ENCODE results near the gene MAGI1. TPM values are rescaled to one million over a fixed set of nuclear protein-coding genes. Genes with fewer than 3 reads are reported as not detected.

MAGI1 gene
- polyA plus RNA-seq, 3 donors: 29.7 to 33.5 (median 30.7) TPM

DNA sequence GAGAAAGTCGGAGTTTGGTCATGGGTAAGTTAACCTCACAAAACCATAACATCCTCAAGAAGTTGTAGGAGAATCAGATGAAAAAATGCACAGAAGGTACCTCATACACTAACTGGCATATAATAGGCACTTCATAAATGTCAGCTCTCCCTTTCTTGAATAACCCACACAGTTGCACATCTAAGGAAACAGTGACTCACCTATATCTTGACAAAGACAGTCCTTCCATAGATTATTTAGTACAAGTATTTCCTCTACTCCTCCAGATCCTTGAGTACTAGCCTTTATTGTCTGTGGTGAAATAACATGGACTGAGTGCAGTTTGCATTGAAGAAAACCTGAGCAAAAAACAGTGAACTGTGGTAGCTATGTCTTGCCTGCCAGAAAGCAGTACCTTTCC is 46.6 kb downstream of the MAGI1 start:
- no peak for DNase-seq (ENCODE audit: extremely low read depth in 1 of 11, low read depth in 9 of 11, low spot score in 4 of 11)

GRCh38 chr3:65988411-65989180 is 50.1 kb downstream of the MAGI1 start:
- no peak for DNase-seq (ENCODE audit: extremely low read depth in 1 of 11, low read depth in 9 of 11, low spot score in 4 of 11)

GRCh38 chr3:65986285-65986684 is 52.4 kb downstream of the MAGI1 start:
- DNase-seq (ENCODE audit: extremely low read depth in 1 of 11, low read depth in 9 of 11, low spot score in 4 of 11): no peak

- no peak for DNase-seq (ENCODE audit: extremely low read depth in 1 of 11, low read depth in 9 of 11, low spot score in 4 of 11)
Measured at GRCh38 chr3:65984975-65985374, 53.7 kb downstream of the MAGI1 start.

DNA sequence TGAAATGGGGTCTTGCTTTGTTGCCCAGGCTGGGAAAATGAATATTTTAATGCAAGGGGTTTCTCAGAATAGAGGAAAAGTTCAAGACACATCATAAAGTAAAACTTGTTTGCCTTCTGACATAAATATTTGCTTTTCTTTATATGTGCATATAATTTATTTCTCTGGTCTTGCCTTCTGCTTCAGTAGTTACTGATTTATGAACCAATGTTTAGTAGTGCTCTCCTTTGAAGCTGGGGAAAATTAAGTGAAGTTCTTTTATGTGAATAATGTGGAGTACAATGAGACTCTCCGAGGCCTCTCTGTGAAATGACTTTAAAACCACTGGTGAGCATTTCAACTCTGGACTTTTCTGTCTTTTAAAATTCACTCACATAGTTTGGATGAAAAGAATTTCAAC is 55.6 kb downstream of the MAGI1 start:
- DNase-seq (ENCODE audit: extremely low read depth in 1 of 11, low read depth in 9 of 11, low spot score in 4 of 11): peak in 4 of 11 donors; percentile 13 to 40 (median 28)

DNA sequence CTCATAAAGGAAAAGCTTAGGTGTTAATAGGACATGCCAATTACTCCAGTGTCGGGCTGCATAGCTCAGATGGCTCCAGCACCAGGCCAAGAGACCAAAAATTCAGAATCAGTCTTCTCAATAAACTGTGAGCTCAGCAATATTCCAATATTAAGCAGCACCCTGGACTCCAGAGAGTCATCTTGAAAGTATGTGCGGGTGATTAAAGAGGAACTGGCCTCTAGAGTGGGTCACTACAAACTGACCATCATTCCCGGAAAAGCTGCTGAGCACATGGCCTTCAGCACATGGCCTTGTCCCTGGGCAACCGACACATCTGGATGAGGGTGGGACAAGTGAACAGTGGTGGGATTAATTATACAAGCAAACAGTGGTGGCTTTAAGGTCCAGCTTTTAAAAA is 59.0 kb downstream of the MAGI1 start:
- DNase-seq (ENCODE audit: extremely low read depth in 1 of 11, low read depth in 9 of 11, low spot score in 4 of 11): no peak

DNA sequence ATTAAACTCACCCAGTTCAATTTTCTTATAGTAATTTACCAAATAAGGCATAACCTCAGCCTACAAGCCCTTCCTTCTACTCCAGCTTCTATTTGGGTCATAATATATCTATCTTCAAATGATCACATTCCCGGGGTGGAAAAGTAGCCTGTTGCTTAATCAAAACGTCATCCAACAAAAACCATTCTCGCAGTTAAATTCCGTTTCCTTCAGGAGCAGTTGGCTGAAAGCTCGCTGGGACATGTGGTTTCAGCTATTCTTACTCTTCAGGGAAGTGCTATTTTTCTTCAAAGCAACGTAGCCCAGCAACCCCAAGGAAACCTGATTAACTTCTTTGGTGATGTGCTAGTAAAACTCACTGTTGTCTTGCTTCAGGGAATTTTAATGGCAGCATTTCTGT is 59.6 kb downstream of the MAGI1 start:
- peak in 3 of 11 donors; percentile 16 to 26 (median 19) for DNase-seq (ENCODE audit: extremely low read depth in 1 of 11, low read depth in 9 of 11, low spot score in 4 of 11)

- no peak for DNase-seq (ENCODE audit: extremely low read depth in 1 of 11, low read depth in 9 of 11, low spot score in 4 of 11)
Measured at GRCh38 chr3:65978116-65978515, 60.6 kb downstream of the MAGI1 start.

DNA sequence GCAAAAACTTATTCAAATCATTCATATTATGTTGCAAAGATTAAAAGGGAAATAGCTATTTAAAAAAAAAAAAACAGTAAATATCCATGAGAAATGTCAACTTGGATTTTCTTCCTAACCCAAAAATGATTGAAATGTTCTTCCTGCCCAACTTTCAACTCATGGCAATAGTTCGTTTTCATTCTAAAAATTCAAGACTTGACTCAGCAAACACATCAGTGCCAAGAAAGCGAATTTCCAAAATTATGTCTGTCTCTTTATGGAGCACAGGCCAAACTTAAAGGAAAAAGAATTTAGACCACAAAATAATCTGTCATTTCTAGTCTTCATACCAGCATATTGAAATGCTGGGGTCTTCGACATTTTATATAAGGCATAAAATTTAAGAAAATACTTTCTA is 63.7 kb downstream of the MAGI1 start:
- no peak for DNase-seq (ENCODE audit: extremely low read depth in 1 of 11, low read depth in 9 of 11, low spot score in 4 of 11)

DNA sequence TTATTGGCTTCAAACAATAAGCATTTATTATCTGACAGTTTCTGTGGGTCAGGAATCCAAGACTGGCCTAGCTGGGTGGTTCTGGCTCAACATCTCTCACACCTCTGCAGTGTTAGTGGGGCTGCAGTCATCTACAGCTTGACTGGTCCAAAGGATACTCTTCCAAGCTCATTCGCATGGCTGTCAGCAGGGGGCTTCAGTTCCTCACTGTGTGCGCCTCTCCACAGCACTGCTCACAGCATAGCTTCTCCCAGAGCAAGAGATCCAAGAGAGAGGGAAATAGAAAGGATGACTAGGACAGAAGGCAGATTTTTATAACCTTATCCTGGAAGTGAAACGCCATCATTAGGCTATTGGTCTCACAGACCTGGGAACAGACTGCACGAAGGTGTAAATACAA is 64.2 kb downstream of the MAGI1 start:
- no peak for DNase-seq (ENCODE audit: extremely low read depth in 1 of 11, low read depth in 9 of 11, low spot score in 4 of 11)

DNA sequence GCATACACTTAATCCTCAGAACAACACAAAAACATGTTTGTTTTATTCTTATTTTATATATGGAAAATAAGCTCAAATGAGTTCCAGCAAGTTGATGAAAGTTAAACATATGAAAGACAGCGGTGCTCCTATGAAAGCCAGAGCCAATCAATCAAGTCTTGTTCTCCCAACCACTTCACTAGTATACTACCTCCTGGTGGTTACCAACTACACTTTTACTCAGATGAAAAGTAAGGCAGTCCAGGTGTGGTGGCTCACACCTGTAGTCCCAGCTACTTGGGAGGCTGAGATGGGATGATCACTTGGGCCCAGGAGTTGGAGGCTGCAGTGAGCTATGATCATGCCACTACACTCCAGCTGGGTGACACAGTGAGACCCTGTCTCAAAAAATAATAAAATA is 66.0 kb downstream of the MAGI1 start:
- no peak for DNase-seq (ENCODE audit: extremely low read depth in 1 of 11, low read depth in 9 of 11, low spot score in 4 of 11)

DNA sequence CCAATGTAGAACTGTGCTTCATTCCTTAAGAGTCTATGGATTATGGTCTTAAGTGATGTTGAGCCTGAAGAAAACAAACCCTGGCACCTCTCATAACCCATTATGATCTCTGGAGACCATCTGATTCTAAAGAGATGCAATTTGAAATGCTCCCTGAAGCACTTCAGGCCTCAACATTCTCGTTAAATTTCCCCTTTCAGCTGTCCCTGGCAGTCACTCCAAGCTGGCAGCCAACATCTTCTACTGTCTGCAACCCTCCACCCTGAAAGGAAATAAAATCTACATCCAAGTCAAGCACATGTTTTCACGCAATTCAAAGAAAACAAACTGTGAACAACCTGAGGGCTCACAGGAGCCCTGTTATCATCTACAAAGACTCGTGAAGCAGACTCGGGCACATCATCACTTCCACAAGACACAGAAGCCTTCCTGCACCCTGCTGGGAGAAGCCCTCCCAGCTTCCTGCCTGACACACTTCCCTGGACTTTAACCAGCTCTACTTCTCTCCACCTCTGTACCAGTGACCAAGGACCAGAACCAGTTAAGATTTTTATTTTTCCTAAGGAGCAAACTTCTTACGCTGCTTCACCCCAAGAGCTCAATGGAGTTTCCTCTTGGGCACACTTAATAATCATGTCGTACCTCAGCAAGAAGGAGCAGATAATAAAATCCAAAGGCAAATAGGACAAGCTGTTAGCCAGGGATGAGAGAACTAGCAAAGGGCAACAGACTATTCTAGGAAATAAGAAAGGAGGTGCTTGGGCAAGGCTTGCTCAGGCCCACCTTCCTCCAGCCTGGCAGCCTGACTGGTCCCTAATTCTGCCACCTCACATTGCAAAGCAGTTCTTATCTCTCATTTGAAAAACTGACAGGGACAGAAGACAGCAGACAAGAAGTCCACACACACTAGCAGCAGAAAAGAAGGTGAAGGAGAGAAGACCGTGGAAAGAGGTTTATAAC is 67.1 kb downstream of the MAGI1 start:
- no peak for DNase-seq (ENCODE audit: extremely low read depth in 1 of 11, low read depth in 9 of 11, low spot score in 4 of 11)

- no peak for DNase-seq (ENCODE audit: extremely low read depth in 1 of 11, low read depth in 9 of 11, low spot score in 4 of 11)
Measured at GRCh38 chr3:65968996-65969395, 69.7 kb downstream of the MAGI1 start.

DNA sequence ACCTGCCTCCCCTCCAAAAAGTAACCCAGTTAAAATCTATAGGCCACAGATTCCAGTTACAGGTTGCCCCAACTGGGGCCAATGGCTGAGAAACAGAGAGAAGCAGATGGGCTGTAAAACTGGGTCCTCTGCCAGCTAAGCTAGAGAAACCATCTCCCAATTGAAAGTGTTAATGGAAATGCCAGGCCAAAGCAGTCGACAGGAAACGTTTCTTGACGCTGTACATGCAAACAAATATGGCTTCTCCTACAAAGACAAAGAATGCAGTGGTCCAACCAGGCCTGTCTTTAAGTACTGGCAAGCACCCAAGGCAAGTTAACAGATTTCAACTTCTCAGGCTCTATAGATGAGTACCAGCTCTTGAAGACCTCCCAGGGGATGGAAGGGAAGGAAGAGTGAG is 71.3 kb downstream of the MAGI1 start:
- no peak for DNase-seq (ENCODE audit: extremely low read depth in 1 of 11, low read depth in 9 of 11, low spot score in 4 of 11)

DNA sequence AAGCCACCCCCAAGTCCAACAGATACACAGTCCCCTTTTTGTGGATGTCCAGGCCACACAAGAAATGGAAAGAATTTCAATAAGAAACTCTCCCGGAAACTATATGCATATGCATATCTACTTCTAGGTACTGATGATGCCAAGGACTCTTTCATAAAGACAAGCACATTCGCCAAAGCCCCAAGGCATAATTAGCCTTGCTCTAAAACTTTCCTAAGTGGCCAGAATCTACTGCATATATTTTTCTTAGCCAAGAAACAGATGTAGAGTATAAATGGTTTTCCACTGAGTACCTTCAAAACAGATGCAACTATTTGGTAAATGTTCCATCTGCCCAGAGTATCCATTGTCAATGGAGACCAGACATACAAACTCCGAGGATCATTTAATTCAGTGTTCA is 73.9 kb downstream of the MAGI1 start:
- no peak for DNase-seq (ENCODE audit: extremely low read depth in 1 of 11, low read depth in 9 of 11, low spot score in 4 of 11)

DNA sequence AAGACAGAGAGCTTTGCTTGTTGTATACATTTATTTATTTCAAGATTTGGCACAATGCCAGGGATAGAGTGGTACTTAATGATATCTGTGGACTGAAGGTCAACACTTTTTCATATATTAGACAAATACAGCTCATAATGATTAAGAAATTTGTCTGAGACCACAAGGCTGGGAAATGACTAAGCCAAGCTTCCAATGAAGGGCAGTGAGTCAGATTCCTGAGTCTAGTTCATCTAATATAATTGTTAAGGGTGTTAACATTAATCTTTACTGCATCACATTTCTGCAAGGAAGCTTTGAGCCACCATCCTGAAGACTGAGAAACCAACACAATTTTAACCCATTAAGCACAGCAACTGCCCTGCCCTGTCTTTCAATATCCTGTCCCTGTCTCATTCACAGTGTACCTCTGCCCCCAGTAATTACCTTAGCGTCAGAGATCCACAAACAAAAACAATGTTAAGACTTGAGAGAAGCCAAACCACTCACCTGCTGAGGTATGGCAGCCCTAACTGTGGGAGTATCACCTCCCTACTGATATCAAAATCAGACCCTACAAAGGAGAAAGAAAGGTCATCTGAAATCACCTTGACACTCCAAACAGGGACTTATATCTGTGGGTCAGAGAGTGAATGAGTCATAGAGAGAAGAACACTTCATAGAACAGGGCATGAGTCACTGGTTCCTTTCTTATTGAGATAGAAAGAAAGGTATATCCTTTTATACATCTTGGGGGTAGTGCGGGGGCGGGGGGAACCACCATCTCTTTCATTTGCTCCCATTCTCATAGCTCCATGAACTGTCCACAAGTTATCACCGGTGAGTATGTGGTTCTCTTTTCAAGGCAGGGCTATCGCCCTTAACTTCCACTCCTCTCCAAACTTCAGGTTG is 74.7 kb downstream of the MAGI1 start:
- DNase-seq (ENCODE audit: extremely low read depth in 1 of 11, low read depth in 9 of 11, low spot score in 4 of 11): no peak

DNA sequence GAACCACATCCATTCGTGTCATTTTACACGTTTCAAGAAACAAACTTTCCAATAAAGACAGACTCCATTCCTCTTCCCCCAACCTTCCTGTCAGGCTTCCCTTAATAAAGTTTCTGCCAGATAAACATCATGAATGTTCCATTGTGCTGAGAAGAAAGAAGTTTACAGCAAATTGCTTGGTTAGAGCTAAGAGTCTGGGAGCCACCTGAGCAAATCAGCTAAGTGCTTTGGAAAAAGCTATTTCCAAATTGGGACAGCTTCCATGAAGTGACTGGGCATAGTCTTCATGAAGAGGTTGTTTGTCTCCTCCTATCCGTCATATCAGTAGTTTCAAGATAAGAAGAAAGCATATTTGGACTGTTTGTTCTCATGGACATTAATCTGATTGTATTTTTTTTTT is 77.0 kb downstream of the MAGI1 start:
- DNase-seq (ENCODE audit: extremely low read depth in 1 of 11, low read depth in 9 of 11, low spot score in 4 of 11): no peak

DNA sequence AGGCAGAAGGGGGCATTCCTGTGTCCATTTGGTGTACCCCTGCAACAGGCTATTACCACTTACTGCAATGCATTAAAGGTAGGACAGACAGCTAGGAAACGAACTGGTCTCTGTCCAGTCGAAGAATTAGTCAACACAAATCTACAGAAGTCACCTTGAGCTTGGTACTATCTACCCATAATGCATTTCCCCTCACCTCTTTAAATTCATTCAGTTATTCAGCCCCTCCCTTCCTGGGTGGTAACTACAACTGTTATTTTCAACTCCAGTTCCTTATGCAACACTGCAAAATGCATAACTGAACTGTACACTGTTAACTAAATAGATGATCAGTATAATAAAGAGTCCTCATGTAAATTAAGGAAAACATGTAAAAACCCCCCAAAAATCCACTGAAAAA is 77.6 kb downstream of the MAGI1 start:
- DNase-seq (ENCODE audit: extremely low read depth in 1 of 11, low read depth in 9 of 11, low spot score in 4 of 11): no peak

DNA sequence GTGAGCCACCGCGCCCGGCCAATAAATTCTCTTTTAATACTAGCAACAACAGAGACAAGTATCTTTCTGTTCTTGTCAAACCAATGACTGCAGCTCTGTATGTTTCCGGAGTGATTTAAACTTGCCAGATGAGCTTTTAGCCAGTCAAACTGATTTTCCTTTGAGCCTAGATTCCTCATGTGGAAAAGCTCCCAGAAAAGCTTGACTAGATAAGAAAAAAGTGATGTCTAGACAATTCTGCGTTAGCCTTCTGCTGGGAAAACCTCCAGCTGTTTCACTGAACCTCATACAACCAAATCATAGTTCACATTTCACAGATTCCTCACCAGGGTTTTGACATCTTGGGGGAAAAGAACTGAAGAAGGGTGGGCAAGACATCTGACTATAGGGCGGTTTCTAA is 78.6 kb downstream of the MAGI1 start:
- DNase-seq (ENCODE audit: extremely low read depth in 1 of 11, low read depth in 9 of 11, low spot score in 4 of 11): no peak
